NB4 (cell line): ENCODE measurements around the gene KDM5C.

Source experiments
- CTCF ChIP-seq: IDR thresholded peaks from one replicate; pipeline ENCODE4 v1.5.1; 2012; ENCODE audit warnings: low read depth, low read length
- POLR2A ChIP-seq: IDR thresholded peaks from 2 replicates; pipeline ENCODE4 v1.6.1; 2011; ENCODE audit warnings: mild to moderate bottlenecking; ENCODE audit not compliant: insufficient read length; ENCODE audit errors: extremely low read depth

DNA sequence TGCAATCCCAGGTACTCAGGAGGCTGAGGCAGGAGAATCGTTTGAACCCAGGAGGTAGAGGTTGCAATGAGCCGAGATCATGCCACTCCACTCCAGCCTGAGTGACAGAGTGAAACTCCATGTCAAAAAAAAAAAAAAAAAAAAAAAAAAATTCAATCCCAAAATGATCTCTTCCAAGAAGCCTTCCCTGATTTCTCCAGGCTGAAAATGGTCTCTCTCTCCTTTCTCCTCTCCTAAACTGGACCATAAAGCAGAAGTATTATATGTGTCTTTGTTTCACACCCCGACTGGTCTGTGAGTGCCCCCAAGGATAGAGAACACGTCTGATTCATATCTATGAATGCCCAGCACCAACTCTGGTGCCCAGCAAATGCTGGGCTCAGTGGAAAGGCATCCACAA lies 17.3 kb upstream of the KDM5C start:
- TF ChIP-seq CTCF, result no peak
- no peak for TF ChIP-seq POLR2A
